Stimulated activated CD4-positive, alpha-beta T cell treated with anti-CD3 and anti-CD28 coated beads, Interleukin-1b, Interleukin-23, amount 100 ng/mL, for 1 hour (primary cell): ENCODE data around the gene ARL15.

Experiments used
- DNase-seq, 2 donors: peaks; one replicate each; pipeline ENCODE4 v3.0.0-alpha.2; 2020; ENCODE audit warnings: low read depth in 2 of 2

Gene ARL15

GRCh38 chr5:54040018-54040417 lies 270.4 kb downstream of the ARL15 start:
- no peak for DNase-seq

GRCh38 chr5:54037205-54037604 lies 273.2 kb downstream of the ARL15 start:
- DNase-seq, result no peak

GRCh38 chr5:54030981-54031380 lies 279.4 kb downstream of the ARL15 start:
- no peak for DNase-seq

GRCh38 chr5:54024466-54024865 lies 285.9 kb downstream of the ARL15 start:
- no peak for DNase-seq

- DNase-seq, result no peak
These were observed 288.1 kb downstream of the ARL15 start for GRCh38 chr5:54022223-54022622.

- no peak for DNase-seq
These were observed 288.8 kb downstream of the ARL15 start for GRCh38 chr5:54021431-54022164.

- DNase-seq, result no peak
These were observed 291.9 kb downstream of the ARL15 start for GRCh38 chr5:54018438-54018837.

- no peak for DNase-seq
These were observed 292.8 kb downstream of the ARL15 start for GRCh38 chr5:54017580-54017979.

- DNase-seq, result peak in 1 of 2 donors; percentile 0
These were observed 296.7 kb downstream of the ARL15 start for GRCh38 chr5:54013556-54014194.

GRCh38 chr5:54009828-54010227 lies 300.5 kb downstream of the ARL15 start:
- no peak for DNase-seq

GRCh38 chr5:54009357-54009756 lies 301.0 kb downstream of the ARL15 start:
- no peak for DNase-seq

GRCh38 chr5:54007827-54008777 lies 302.3 kb downstream of the ARL15 start:
- no peak for DNase-seq

- no peak for DNase-seq
These were observed 305.7 kb downstream of the ARL15 start for GRCh38 chr5:54004697-54005096.

GRCh38 chr5:54002779-54003178 lies 307.6 kb downstream of the ARL15 start:
- DNase-seq, result no peak

- no peak for DNase-seq
These were observed 308.2 kb downstream of the ARL15 start for GRCh38 chr5:54001976-54002775.

- DNase-seq, result no peak
These were observed 310.4 kb downstream of the ARL15 start for GRCh38 chr5:54000011-54000410.

- DNase-seq, result no peak
These were observed 312.4 kb downstream of the ARL15 start for GRCh38 chr5:53997736-53998627.

- no peak for DNase-seq
These were observed 314.4 kb downstream of the ARL15 start for GRCh38 chr5:53996008-53996407.

GRCh38 chr5:53994148-53994547 lies 316.2 kb downstream of the ARL15 start:
- no peak for DNase-seq

- no peak for DNase-seq
These were observed 318.4 kb downstream of the ARL15 start for GRCh38 chr5:53991942-53992341.

- DNase-seq, result no peak
These were observed 323.3 kb downstream of the ARL15 start for GRCh38 chr5:53987101-53987500.
